Fibroblast of mammary gland (primary cell): ENCODE measurements around the gene CACNA1C.
A peak's percentile ranks its signal among the peaks of the same experiment; 100 is the strongest.

ENCODE experiments used
- DNase-seq: peaks from one replicate; pipeline ENCODE4 v3.0.0-alpha.2; 2010; ENCODE audit warnings: low read depth
- H3K4me3 ChIP-seq: 2 replicates; pipeline ENCODE4 v1.5.1; 2011; ENCODE audit warnings: low read depth, mild to moderate bottlenecking, low read length, moderate library complexity; ENCODE audit not compliant: control insufficient read depth
- TF ChIP-seq, protein P1 (sequence below): conservative IDR thresholded peaks from 2 replicates; pipeline ENCODE4 v1.5.1; 2011; ENCODE audit warnings: low read depth, low read length, inconsistent platforms; ENCODE audit not compliant: control insufficient read depth, insufficient read depth

The CACNA1C gene

GRCh38 chr12:2170376-2170775 lies 117.6 kb downstream of the CACNA1C start:
- peak; percentile 96 for DNase-seq
- H3K4me3 ChIP-seq, result no peak overlapping the region
- TF ChIP-seq, protein P1, sequence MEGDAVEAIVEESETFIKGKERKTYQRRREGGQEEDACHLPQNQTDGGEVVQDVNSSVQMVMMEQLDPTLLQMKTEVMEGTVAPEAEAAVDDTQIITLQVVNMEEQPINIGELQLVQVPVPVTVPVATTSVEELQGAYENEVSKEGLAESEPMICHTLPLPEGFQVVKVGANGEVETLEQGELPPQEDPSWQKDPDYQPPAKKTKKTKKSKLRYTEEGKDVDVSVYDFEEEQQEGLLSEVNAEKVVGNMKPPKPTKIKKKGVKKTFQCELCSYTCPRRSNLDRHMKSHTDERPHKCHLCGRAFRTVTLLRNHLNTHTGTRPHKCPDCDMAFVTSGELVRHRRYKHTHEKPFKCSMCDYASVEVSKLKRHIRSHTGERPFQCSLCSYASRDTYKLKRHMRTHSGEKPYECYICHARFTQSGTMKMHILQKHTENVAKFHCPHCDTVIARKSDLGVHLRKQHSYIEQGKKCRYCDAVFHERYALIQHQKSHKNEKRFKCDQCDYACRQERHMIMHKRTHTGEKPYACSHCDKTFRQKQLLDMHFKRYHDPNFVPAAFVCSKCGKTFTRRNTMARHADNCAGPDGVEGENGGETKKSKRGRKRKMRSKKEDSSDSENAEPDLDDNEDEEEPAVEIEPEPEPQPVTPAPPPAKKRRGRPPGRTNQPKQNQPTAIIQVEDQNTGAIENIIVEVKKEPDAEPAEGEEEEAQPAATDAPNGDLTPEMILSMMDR, result no peak

DNA sequence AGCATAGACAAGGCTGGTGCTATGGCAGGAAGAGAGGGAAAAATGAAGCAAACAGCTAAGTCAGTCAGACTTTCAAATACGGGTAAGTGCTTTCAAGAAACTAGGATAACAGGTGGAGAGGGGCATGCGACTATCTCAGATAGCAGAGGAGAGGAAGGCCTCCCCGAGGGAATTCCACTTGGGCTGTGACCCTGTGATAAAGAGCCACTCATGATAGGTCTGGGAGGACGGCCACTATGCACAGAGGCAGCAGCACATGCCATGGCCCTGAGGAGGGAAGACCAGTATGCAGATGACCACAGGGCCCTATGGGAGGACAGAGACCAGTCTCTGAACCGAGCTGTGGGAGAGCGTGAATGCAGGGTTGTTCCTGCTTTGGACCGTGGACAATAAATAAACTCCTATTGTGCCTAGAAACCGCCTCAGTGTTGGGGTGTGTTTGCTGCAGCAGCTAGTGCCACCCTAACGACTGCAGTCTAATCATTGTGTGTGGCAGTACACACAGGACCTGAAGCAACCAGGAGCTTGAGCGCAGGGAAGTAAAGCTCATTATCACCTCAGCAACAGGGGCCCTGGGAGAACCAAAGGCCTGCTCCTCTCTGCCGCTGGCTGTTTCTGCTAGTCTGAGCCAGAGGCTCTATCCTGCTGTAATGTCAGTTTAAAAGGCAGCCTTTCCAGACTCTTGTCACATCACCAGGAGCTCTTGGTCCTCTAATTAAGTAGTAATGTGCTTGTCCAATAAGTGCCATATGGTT lies 119.1 kb downstream of the CACNA1C start:
- DNase-seq, result no peak
- no peak overlapping the region for H3K4me3 ChIP-seq
- TF ChIP-seq, protein P1, result no peak

- TF ChIP-seq, protein P1, result no peak
- H3K4me3 ChIP-seq, result no peak overlapping the region
- DNase-seq, result no peak
These were observed 119.9 kb downstream of the CACNA1C start for GRCh38 chr12:2172491-2173214.

- TF ChIP-seq, protein P1, result no peak
- H3K4me3 ChIP-seq, result no peak overlapping the region
- no peak for DNase-seq
These were observed 121.2 kb downstream of the CACNA1C start for GRCh38 chr12:2173971-2174370.

DNA sequence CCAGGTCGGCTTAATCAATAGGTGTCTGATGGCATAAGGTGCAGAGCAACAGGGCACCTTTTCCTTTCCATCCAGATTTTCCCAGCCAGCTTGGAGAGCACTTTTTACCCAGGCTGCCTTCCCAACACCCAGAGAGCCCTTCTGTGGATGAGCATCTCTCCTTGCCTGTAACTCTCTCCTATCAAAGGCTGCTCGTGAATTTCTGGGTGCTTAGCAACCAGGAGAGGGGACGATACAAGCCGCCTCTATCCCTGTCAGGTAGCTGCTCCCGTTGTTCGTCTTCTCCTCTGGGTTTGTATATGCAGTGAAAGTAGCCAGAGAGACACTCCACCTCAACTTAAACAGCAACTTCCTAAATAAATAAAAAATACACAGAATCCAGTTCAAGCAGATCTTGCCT lies 124.2 kb downstream of the CACNA1C start:
- DNase-seq, result no peak
- TF ChIP-seq, protein P1, result no peak

DNA sequence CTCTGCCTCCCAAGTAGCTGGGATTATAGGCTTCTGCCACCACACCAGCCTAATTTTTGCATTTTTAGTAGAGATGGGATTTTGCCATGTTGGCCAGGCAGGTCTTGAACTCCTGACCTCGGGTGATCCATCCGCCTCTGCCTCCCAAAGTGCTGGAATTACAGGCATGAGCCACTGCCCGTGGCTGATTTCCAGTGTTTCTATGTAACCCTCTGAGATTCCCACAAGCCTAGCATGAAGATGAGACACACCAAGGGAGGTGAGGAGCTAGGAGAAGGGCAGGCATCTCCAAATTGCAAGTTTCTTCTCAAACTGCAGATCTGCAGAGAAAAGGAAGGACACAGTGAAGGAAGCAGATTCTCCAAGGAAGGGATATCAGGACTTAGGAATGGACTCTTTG lies 125.0 kb downstream of the CACNA1C start:
- no peak overlapping the region for H3K4me3 ChIP-seq
- TF ChIP-seq, protein P1, result no peak
- peak; percentile 64 for DNase-seq

More for the DNA sequence above, 124.2 kb downstream of the CACNA1C start:
- H3K4me3 ChIP-seq, result no peak overlapping the region
